ENCODE measurements around the gene SWT1.
A peak's percentile ranks its signal among the peaks of the same experiment; 100 is the strongest.
"Not testable (repeated sequence)": the region's sequence is repeated elsewhere in the genome, so short reads cannot be mapped to it uniquely, and the experiment has no call there.

Gene SWT1

DNA sequence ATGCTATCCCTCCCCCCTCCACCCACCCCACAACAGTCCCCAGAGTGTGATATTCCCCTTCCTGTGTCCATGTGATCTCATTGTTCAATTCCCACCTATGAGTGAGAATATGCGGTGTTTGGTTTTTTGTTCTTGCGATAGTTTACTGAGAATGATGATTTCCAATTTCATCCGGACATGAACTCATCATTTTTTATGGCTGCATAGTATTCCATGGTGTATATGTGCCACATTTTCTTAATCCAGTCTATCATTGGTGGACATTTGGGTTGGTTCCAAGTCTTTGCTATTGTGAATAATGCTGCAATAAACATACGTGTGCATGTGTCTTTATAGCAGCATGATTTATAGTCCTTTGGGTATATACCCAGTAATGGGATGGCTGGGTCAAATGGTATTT, 95.0 kb downstream of the SWT1 start:
- not testable (repeated sequence) for DNase-seq

DNA sequence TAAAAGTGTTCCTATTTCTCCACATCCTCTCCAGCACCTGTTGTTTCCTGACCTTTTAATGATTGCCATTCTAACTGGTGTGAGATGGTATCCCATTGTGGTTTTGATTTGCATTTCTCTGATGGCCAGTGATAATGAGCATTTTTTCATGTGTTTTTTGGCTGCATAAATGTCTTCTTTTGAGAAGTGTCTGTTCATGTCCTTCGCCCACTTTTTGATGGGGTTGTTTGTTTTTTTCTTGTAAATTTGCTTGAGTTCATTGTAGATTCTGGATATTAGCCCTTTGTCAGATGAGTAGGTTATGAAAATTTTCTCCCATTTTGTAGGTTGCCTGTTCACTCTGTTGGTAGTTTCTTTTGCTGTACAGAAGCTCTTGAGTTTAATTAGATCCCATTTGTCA, 95.4 kb downstream of the SWT1 start:
- DNase-seq = not testable (repeated sequence)

GRCh38 chr1:185255595-185255994, 98.6 kb downstream of the SWT1 start:
- not testable (repeated sequence) for DNase-seq

DNA sequence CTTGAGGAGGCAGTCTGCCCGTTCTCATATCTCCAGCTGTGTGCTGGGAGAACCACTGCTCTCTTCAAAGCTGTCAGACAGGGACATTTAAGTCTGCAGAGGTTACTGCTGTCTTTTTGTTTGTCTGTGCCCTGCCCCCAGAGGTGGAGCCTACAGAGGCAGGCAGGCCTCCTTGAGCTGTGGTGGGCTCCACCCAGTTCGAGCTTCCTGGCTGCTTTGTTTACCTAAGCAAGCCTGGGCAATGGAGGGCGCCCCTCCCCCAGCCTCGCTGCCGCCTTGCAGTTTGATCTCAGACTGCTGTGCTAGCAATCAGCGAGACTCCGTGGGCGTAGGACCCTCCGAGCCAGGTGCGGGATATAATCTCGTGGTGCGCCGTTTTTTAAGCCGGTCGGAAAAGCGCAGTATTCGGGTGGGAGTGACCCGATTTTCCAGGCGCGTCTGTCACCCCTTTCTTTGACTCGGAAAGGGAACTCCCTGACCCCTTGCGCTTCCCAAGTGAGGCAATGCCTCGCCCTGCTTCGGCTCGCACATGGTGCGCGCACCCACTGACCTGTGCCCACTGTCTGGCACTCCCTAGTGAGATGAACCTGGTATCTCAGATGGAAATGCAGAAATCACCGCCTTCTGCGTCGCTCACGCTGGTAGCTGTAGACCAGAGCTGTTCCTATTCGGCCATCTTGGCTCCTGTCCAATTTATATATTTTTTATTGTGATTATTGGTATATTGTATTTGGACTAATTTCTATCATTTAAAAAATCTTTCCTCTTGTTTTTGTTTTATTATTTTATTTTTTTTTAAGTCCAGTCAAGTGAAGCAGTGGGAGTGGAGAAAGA, 100.4 kb downstream of the SWT1 start:
- DNase-seq = not testable (repeated sequence)

DNA sequence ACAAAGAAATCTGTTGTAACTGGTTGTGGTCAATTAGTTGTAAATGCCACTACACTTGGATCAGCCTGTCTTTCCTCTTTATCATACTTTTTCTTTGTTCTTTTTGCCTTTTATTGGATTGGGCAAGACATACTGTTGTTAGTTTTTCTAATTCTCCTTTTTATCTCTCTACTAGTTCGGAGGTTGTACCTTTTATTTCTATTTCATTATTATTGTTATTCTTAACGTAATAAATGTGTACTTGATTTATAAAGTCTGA, 100.9 kb downstream of the SWT1 start:
- DNase-seq = no peak

GRCh38 chr1:185258676-185259075, 101.7 kb downstream of the SWT1 start:
- no peak for DNase-seq

GRCh38 chr1:185260611-185261010, 103.6 kb downstream of the SWT1 start:
- no peak for DNase-seq

- DNase-seq = no peak
Measured at GRCh38 chr1:185262151-185262550, 105.2 kb downstream of the SWT1 start.

DNA sequence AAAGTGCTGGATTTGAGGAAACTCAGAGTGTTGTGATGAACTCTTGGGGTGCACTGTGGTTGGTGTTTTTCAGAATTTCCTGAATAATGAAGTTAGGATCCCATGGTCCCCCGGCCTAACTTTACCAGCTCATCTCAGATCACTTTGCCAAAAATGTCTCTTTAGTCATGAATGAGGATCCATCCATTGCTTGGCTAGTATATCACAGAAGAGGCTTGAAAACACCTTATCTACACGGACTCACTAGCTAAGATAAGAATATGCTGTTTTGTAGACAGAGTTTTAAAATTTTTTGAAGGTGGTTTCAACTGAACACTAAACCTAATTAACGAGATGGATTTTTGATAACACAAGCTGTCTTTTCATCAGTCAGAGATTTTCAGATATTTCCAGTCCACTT, 106.3 kb downstream of the SWT1 start:
- no peak for DNase-seq

- DNase-seq = no peak
Measured at GRCh38 chr1:185263780-185264179, 106.8 kb downstream of the SWT1 start.

DNA sequence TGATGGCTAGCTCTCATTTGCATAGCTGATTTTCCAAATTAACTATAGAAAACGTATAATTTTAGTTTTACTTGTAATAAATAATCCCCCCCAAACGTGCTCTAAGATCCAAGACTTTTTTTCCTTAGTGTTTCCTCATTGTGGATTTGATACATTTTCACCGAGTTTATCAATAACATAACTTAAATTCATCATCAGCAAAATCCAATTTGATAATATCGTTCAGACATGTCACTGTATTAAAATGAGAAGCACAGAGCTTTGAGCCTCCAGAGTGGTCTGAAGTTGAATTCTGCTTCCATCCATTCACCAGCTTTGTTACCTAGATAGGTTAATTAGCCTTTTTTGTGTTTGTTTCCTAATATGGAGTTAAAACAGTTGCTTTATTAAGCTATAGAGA, 108.3 kb downstream of the SWT1 start:
- no peak for DNase-seq

DNA sequence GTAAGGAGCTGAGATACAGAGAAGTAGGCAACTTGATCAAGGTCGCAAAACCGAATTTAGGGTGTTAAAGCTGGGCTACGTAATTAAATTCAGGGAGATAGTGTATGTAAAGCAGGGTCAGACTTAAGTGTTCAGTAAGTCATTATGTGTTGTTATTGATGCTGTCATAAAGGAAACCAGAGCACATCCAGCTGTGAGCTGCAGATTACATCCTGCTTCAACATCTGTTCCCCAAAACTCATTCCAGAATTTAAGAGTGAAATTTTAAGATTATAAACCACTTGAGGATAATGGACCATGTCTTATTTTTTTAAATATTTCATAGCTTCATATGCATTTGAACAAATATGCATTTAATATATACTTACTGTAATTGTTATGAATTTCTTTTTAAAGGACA, 110.3 kb downstream of the SWT1 start:
- DNase-seq = no peak

GRCh38 chr1:185267701-185268100, 110.7 kb downstream of the SWT1 start:
- no peak for DNase-seq

- DNase-seq = no peak
Measured at GRCh38 chr1:185268352-185268751, 111.4 kb downstream of the SWT1 start.

DNA sequence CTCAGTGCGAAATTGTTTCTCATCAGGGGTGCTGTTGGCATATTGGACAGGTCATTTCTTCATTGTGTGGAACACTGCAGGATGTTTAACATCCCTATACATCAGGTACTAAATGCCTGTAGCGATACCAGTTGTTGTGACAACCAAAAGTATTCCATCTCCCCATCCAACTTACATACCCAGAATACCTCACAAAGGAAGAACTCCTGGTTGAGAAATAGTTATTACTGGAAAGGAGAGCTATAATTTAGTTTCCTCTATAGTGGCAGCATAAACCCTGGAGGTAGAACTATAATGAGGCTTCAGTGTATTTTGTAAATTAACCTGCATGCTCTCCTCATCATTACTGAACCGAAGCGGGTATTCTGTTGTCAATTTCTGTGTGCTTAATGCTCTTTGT, 115.0 kb downstream of the SWT1 start:
- DNase-seq = no peak

DNA sequence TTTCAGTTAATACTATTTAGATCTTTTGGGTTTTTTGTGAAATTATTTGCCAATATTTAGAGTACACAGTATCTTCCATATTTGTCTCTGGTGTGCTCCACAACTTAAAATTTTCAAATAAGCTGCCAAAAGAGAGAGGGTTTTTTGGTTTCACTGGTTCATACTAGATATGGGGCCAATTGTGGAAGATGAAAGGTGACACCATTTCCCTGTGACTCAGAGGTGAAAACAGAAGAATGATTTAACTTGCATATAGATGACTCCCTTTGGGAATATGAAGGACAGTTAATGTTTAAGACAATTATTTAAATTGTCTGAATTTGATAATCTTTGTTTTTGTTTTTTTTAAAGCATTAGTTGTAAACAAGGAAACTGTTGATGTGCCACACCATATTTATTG, 122.6 kb downstream of the SWT1 start:
- DNase-seq = no peak

DNA sequence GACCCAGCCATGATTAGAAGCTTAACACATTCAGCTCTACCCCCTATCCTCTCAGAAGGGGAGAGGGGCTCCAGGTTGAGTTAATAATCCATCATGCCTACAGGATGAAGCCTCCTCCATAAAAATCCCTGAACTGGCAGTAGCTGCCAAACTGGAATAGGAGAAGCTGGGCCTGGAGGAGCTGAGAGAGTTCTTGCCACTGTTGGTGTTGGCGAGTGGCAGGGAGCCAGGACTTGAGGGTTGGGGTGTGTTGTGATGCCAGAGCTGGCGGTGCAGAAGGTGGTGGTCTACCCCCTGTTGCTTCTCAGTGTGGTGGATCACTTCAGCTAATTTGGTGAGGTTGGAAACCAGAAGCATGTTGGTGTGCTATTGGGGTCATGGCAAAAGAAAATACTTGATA, 123.6 kb downstream of the SWT1 start:
- no peak for DNase-seq

DNA sequence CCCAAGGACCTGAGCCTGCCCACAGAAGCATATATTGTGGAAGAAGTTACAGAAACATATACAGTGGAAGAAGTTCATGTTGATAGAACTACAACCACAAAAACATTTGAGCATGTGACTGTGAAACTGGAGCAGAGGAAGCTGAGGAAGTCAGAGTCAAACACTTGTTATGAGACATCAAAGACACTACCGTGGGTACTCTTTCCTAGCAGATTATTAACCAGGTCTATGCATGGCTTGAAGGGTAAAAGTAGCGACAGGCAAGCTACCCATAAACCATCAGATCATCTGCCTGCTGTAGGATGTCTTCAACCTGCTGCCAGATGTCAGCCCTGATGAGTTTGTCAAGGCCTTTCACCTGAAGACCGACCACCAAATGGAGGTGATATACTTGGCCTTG, 124.3 kb downstream of the SWT1 start:
- DNase-seq = no peak

DNA sequence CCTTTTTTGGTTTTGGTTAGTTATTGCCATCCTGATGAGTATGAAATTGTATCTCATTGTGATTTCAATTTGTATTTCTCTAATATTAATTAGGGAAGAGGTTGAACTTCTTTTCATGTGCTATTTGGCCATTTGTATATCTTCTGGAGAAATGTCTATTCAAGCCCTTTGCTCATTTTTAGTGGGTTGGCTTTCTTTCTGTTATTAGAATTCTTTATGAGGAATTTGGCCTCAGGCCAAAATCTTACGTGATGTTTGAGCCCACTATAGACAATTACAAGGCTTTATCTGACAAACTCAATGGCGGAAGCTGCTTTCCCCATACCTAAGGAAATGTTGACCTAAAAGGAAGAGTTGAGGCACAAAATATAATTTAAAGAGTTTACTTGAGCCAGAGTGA, 127.1 kb downstream of the SWT1 start:
- no peak for DNase-seq

DNA sequence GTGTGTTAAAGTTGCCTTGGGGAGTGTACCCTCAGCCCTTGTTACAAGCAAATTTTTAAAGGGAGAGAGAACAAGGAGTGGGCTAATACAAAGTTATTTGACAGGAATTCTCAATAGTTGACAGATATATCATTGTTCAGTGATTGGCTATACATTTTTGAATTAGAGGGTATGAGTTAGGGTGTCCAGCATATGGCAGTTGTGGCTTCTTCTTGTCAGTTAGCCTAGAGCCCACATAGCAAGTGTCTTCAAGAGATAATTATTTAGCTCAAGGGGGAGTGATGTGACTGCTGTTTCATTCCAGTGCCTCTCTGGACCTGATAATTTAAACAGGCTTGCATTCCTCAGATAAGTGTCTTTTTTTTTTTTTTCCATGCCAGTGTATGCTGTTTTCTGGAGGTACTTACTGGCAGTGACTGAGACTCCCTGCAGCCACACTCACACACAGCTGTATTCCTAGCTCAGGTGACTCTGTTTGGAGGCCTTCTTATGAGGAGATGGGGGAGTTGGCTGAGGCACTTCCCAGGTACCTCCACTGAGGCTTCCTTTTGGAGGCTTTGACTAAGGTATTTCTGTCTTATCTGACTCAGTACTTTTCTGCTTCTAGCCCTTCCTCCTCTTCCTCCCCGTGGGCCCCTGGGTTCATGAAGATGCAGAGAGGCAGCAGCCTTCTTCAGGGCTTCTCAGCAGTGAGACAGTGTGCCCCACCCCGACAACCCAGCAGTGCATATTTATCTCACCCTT, 127.7 kb downstream of the SWT1 start:
- DNase-seq = no peak

DNA sequence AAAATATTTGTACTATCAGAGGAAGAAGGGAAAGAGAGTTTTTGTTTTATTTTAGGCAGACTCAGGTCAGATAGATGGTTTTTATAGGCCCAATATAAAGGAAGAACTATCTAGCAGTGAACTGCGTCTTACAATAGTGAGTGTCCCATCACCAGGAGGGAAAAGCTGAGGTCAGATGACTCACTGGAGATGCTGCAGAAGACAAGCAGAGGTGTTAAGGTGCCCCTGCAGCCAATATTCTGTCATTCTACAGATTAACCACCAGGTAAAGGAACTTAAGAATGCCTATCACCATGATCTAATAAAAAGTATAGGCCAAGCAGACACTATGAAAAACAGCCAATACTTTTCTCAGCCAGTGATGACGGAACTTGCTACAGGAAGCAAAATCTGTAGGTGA, 130.5 kb downstream of the SWT1 start:
- no peak for DNase-seq

- no peak for DNase-seq
Measured at GRCh38 chr1:185288435-185288834, 131.5 kb downstream of the SWT1 start.

DNA sequence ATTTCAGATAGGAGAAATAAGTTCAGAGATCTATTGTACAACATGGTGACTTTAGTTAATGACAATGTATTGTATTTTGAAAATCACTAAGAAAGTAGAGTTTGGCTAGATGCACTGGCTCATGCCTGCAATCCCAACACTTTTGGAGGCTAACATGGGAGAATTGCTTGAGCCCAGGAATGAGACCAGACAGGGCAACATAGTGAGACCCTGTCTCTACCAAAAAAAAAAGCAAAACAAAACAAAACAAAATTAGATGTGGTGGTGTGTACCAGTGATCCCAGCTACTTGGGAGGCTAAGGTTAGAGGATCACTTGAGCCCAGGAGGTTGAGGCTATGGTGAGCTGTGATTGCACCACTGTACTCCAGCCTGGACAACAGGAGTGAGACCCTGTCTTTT, 132.9 kb downstream of the SWT1 start:
- DNase-seq = no peak

- no peak for DNase-seq
Measured at GRCh38 chr1:185291159-185291558, 134.2 kb downstream of the SWT1 start.

DNA sequence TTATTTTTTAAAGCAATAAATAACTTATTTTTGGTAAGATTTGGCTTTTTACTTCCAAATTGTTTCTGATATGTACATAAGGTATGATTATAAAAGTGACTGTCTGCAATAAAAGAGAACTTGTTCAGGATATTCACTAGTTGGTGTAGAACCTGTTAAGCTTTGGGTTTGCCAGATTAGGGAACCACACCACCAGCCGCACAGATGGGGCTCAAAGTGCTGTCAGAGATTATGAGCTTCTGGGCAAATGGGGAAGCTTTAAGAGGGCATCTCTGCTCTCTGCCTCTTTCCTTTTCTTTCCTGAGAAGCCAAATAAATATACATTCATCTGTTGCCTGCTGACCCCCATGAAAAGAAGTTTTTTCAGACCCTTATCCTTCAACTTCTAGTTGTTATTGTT, 134.7 kb downstream of the SWT1 start:
- peak; percentile 91 for DNase-seq
